Stimulated activated CD8-positive, alpha-beta memory T cell treated with anti-CD3 and anti-CD28 coated beads, Interleukin-2, amount 100 ng/mL, for 1 hour (primary cell): ENCODE measurements around the gene AOC1.

Experiments
- DNase-seq, 2 donors: peaks; one replicate each; pipeline ENCODE4 v3.0.0-alpha.2; 2020; ENCODE audit warnings: low read depth in 2 of 2

AOC1 gene

GRCh38 chr7:150858236-150859197, 6.2 kb downstream of the AOC1 start:
- DNase-seq: no peak

- no peak for DNase-seq
These were observed 8.1 kb downstream of the AOC1 start for GRCh38 chr7:150860291-150860977.

GRCh38 chr7:150860978-150861295, 8.6 kb downstream of the AOC1 start:
- no peak for DNase-seq

- no peak for DNase-seq
These were observed 10.0 kb downstream of the AOC1 start for GRCh38 chr7:150862356-150862755.

DNA sequence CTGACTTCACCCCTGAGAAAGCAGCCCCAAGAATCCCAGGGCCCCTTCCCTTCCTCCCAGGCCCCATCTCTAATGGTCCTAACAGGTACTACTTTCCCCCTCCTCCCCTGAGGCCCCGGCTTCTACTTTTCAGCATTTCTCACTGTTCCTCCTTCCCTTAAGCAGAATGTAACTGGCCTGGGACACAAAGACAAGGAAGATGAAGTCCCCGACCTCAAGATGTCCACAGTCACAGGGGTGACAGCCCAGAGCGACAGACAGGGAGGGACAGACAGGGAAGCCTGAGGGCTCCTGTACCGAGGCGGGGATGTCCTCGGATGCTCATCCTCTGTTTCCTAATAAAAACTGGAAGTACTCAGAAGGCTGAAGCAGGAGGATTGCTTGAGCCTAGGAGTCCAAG, 11.6 kb downstream of the AOC1 start:
- DNase-seq: no peak

- DNase-seq: no peak
These were observed 14.7 kb downstream of the AOC1 start for GRCh38 chr7:150866932-150867564.

DNA sequence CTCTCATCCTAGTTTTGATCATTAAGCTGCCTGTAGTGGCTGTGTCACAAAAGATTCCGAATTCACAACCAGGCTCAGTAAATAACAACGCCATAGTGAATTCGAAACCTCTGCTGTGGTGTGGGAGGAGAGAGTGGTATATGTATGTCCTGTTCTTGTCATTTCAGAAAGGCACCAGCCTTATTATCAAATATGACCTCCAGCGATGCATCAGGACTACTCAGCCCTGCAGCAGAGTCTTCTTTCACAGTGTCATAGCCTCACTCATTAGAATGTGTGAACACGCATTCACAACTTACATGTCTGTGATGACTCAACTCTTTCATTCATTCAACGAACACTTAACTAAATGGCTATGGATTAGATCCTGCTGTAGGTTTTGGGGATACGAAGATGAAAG, 15.3 kb downstream of the AOC1 start:
- DNase-seq: no peak

DNA sequence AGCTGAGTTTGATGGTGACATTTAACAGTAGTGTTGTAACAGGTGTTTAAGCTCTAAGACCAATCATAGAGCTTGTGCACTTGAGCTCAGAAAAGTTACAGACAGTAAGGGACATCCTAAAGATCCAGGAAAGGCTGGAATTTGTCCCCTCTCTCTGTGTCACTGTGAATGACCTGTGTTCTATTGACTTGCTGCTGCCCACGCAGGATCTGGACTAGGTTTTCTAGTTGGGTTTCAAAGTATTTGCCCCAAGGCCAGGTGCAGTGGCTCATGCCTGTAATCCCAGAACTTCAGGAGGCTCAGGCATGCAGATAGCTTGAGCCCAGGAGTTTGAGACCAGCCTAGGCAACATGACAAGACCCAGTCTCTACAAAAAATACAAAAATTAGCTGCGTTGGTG, 17.1 kb downstream of the AOC1 start:
- DNase-seq: no peak

DNA sequence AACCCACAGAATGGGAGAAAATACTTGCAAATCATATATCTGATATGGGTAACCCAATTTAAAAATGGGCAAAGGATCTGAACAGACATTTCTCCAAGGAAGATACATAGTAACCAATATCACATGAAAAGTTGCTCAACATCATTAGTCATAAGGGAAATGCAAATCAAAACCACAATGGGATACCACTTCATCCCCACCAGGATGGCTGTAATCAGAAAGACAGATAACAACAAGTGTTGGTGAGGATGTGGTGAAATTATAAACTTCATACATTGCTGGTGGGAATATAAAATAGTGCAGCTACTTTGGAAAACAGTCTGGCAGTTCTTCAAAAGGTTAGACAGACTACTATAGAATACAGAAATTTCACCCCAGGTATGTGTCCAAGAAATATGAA, 19.3 kb downstream of the AOC1 start:
- DNase-seq: no peak

DNA sequence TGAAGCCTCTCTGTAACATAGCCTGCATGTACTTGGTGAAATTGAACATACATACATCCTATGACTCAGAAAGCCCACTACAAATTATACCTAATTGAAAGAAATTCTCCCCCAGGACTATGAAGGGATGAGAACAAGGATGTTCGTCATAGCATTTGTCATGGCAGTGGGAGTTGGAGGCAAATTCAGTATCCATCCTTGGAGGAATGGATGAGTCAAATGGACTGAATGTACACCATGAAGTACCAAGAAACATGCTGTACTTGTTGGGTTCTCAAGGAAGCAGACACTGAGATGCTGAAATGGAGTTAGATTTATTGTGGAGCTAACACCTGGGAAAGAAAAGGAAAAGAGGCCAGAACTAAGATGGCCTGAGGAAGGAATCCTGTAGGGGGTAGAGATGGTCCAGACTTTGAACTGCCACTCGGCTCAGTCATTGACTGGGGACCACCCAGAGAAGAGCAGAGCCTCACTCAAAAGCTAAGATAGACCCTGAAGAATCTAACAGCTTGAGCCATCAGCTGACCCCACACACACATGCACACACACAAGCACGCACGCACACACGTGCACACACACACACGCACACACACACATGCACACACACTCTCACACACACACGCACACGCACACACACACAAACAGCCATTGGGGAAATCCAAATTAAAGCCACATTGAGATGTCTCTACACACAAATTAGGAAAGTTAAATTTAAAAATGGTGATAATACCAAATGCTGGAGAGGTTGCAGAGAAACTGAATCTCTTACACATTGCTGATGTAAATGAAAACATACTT, 22.3 kb downstream of the AOC1 start:
- DNase-seq: no peak

DNA sequence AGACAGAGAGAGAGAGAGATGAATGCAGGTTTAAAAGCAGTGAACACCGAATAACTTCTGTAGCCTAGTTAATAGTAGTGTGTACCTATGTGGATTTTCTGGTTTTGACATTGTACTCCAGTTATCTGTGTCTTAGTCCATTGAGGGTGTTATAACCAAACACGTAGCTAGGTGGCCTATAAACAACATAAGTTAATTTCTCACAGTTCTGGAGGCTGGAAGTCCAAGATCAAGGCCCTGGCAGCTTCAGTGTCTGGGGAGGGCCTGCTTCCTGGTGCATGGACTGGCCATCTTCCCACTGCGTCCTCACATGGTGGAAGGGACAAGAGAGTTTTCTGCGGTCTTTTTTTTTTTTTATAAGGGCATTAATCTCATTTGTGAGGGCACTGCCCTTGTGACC, 23.5 kb downstream of the AOC1 start:
- no peak for DNase-seq

DNA sequence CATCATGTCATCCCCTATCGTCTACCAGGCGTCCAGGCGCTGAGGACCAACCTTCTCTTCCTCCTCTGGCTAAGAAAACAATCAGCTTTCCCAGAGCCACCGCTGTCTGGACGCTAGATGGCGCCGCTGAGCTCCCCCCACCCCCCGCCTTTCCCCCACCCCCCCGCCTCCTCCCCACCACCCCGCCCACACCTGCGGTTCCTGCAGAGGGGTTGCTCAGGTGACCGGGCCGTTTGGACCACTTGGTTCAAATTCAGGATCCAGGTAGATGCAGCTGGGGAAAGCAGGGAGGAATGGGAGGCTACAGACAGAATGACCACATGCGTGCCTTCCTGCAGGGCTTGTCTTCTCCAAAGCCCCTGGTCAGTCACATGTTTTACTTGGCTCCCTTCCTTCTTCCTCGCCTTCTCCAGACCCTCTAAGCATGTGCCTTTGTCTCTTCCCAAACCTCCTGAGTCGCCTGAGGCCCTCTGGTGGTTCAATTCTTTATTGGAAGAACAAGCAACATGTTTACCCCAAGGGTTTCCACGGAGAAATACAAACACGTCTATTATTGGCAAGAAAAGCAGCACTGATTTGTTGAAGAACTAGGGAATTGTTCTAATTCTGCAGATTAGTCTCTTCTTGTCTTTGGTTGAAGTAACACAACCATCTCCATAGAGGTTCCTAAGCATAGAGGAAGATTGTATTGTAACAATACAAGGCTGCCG, 24.7 kb downstream of the AOC1 start:
- DNase-seq: peak in 1 of 2 donors; percentile 12

DNA sequence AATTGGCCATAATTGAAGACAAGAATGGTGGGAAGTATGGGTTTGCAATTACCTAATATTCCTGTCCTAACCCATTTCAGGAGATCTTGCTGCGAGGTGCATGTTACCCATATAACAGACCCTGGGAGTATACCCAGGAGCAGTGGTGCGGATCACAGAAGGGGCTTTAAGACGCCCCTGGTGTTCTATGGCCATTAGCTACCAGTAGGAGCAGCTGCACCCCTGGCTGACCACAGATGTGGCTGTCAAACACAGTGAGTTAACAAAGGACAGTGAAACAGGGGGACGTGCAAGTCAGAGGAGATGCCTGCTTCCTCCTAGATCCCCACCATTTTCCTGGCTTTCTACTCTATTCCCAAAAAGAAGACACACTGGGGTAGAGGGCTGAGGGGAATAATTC, 25.2 kb downstream of the AOC1 start:
- DNase-seq: no peak

DNA sequence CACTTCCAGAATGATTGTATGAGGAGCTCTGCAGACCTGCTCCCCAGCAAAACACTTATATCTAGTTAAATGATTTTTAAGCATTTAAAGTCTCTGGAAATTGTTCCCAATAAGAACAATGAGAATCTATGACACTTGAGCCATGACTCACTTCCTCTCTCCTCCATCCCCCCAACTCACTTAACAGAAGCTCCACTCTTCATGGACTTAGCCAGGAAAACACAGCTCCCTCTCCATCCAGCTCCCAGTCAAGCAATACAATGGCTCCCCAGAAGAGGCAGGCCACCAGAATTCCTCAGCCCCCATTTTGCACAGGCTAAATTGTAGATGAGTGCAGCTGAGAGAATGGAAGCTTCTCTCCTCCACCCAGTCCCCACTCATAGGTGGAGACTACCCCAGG, 27.0 kb downstream of the AOC1 start:
- DNase-seq: no peak

GRCh38 chr7:150881189-150881588, 28.9 kb downstream of the AOC1 start:
- no peak for DNase-seq

DNA sequence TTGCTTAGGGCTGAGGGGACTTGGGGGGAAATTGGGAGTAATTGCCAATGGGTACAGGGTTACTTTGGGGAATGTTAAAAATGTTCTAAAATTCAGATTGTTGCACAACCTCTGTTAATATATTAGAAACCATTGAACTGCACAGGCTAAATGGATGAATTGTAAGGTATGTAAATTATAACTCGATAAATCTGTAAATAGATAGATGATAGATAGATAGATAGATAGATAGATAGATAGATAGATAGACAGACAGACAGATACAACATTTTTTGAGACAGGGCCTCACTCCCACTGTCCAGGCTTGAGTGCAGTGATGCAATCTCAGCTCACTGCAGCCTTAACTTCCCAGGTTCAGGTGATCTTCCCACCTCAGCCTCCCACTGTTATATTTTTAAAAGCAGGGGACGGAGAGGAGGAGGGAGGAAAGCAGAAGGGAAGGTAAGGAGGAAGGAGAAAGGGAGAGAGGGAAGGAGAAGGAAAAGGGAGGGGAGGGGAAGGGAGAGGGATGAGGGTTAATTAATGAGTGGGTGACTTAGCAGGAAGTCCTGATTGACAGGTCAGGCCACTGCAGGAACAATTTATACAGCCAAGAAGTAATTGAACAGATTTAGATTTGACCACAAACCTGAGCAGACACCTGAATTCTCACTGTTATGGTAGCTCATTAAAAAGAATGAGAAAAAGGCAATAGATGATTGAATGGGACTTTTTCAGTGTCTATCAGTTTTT, 38.7 kb downstream of the AOC1 start:
- no peak for DNase-seq

- DNase-seq: no peak
These were observed 39.4 kb downstream of the AOC1 start for GRCh38 chr7:150891740-150892139.

GRCh38 chr7:150895809-150896208, 43.5 kb downstream of the AOC1 start:
- no peak for DNase-seq

DNA sequence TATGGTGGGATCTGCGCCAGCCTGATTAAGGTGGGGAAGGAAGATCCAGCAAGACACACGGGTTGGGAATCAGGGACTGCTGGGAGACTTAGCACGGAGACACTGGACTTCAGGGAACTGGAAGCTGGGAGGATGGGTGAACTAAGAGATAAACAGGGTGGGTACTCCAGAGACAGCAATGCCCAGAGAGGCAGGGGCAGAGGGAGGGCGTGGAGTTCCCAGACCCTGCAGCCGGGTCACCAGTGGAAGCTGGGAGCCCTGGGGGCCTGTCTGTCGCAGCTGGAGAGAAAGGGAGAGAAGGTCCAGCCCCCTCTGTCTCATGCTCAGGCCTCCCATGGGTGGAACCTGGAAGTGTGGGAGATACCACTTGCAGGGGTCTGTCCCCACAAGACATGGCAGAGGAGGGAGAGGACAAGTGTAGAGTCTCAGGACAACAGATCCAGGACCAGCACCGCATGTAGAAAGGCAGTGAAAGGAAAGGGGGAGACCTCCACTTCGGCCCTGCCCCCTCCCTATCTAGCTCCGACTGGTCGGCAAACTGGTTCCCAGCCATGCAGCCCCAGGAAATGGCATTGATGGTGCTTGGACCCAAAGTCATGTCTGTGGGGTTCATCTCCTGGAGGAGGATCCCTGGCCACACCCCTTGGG, 44.4 kb downstream of the AOC1 start:
- no peak for DNase-seq
